GM19372 (cell line): ENCODE data around the gene DACT3.

ENCODE experiments used
- ATAC-seq: cut with Tn5 transposase; IDR thresholded peaks from one replicate; pipeline ENCODE4 v1.9.1; 2021; ENCODE audit warnings: mild to moderate bottlenecking, low read depth, moderate library complexity; ENCODE audit not compliant: unreplicated experiment

DACT3 gene

DNA sequence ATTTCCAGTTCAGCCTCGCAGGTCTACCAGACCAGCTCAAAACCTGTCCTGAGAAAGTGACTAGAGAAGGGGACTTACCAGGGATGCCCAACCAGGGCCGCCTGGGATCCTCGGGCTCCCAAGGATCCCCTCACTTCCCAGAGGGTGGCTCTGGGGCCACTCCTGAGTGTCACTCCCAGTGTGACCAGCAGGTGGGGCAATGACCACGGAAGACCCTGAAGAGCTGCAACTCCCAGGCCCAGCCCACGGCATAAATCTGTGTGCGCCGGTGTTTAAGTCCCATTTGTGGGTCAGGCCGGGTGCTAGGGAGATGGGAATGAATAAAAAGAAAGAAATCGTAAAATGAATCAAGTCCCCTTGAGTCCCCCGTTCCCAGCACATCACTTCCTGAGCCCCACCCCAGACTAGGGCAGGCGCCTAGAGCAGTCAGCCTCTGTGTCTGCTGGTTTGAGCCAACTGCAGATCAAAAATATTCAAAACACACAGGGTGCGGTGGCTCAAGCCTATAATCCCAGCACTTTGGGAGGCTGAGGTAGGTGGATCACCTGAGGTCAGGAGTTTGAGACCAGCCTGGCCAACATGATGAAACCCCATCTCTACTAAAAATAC, 46.8 kb downstream of the DACT3 start:
- no peak for ATAC-seq

DNA sequence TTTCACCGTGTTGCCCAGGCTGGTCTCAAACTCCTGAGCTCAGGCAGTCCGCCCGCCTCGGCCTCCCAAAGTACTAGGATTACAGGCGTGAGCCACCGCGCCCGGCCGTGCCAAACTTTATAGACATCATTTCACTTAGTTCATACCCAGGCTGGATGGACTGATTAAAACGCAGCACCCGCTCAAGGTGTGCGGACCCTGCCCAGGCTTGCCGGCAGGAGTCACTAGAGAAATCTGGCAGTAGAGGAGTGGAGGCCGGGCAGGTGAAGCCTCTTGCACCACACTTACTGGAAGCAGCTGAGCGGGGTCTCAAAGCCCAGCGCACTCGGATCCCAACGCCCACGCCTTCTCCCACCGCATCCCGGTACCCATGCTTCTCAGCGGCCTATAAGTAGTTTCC, 47.5 kb downstream of the DACT3 start:
- no peak for ATAC-seq

DNA sequence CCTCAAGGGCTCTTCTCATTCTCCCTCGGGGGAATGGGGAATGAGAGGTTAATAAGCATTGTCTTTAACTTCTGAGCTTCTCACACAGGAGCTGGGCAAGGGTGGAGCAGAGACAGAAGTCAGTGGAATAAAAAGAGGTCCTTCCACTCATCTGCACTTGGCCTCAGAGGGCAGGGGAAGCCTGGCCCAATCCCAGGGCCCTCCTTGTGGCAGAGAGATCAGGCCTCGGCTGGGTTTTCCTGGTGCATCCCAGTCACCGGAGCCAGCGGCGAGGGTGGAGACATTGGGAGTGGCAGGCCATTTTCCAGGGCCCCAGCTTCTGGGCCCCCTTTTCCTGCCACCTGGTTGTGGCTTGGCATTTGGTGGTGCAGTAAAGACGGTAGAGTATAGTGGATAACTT, 49.2 kb downstream of the DACT3 start:
- ATAC-seq: no peak

DNA sequence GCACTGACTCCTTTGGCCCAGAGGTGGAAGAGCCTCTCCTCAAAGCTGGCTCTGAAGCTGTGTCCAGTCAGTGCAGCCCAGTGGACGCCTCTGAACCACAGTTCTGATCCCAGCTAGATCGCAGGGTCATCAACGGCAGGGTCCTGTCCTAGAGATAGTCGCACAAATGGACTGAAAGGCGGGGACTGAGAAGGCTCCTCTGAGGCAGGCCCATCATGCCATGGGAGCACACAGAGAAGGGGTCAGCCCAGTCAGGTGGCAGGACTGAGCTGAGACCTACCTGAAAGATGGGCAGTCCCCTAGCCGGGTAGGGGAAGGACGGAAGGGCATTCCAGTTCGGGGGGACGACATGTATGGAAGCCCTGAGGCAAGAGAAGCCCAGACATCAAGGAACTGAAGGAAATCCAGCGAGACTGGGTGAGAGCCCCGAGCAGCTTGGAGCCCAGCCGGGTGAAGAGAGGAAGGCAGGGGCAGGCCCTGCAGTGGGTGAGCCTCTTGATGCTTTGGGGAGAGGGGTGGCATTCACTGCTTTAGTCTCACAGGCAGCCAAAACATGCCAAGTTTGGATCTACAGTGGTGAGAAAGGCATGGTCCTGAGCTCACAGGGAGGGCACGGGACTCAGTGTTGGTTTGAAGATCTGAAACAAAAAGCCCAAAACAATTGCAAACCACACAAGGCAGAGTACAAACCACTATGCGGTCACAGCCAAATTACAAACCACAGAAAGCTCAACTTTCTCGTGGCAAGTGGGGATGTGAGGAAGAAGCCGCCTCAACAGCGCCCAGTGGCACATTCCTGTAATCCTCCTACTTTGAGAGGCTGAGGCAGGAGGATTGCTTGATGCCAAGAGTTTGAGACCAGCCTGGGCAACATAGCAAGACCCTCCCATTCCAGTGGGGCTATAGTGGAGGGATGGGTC, 49.9 kb downstream of the DACT3 start:
- ATAC-seq: no peak

DNA sequence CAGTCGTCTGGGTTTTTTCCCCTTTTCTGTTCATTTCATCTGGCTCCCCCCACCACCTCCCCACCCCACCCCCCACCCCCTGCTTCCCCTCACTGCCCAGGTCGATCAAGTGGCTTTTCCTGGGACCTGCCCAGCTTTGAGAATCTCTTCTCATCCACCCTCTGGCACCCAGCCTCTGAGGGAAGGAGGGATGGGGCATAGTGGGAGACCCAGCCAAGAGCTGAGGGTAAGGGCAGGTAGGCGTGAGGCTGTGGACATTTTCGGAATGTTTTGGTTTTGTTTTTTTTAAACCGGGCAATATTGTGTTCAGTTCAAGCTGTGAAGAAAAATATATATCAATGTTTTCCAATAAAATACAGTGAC, 50.6 kb downstream of the DACT3 start:
- ATAC-seq: no peak

DNA sequence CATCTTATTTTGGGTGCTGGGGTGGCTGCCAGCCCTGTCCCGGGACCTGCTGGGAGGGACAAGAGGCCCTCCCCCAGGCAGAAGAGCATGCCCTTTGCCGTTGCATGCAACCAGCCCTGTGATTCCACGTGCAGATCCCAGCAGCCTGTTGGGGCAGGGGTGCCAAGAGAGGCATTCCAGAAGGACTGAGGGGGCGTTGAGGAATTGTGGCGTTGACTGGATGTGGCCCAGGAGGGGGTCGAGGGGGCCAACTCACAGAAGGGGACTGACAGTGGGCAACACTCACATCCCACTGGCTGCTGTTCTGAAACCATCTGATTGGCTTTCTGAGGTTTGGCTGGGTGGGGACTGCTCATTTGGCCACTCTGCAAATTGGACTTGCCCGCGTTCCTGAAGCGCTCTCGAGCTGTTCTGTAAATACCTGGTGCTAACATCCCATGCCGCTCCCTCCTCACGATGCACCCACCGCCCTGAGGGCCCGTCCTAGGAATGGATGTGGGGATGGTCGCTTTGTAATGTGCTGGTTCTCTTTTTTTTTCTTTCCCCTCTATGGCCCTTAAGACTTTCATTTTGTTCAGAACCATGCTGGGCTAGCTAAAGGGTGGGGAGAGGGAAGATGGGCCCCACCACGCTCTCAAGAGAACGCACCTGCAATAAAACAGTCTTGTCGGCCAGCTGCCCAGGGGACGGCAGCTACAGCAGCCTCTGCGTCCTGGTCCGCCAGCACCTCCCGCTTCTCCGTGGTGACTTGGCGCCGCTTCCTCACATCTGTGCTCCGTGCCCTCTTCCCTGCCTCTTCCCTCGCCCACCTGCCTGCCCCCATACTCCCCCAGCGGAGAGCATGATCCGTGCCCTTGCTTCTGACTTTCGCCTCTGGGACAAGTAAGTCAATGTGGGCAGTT, 51.2 kb downstream of the DACT3 start:
- ATAC-seq: no peak

DNA sequence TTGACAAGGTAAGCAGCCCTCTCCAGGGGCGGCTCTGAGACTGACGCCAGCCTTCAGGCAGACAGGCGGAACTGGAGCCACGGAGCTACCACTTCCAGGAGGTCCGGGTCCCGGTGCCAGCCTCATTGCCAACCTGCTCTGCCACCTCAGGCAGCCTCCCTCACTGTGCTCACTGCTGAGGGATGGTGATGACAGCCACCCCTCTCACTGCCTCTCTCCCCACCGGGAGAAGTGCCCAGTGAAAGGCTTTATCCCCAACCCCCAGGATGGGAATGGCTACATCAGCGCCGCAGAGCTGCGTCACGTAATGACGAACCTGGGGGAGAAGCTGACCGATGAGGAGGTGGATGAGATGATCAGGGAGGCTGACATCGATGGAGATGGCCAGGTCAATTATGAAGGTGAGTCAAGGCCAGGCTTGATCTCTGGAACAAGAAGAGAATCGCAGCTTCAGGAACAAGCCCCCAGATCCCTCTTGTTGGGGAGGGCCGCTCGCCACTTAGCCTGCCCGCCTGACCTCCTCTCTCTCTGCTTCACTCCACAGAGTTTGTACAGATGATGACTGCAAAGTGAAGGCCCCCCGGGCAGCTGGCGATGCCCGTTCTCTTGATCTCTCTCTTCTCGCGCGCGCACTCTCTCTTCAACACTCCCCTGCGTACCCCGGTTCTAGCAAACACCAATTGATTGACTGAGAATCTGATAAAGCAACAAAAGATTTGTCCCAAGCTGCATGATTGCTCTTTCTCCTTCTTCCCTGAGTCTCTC, 52.2 kb downstream of the DACT3 start:
- no peak for ATAC-seq

DNA sequence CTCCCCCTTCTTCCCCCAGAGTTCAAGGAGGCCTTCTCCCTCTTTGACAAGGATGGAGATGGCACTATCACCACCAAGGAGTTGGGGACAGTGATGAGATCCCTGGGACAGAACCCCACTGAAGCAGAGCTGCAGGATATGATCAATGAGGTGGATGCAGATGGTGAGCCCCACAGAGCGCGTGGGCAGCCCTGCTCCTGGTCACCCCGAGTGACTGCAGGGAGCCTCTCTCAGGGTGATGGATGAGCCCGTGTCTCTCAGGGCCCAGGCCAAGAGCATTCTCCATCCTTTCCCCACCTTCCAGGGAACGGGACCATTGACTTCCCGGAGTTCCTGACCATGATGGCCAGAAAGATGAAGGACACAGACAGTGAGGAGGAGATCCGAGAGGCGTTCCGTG, 52.8 kb downstream of the DACT3 start:
- no peak for ATAC-seq

DNA sequence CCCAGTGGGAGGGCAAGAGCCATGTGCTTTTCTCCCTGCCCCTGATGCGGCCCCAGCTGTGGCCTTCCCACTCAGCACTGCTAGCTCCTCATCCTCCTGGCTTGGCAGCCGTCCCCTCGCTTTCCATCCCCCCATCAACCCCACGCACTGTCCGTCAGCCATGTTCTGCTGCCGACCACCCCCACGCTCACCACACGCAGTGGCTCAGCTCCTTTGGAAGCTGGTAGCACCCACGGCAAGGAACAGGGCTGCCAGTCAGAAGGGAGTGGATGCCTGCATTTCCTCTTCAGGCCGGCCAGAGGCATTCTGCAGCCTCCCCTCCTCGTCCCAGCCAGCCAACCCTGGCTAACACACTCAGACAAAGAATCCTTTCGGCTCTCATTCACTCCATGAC, 53.5 kb downstream of the DACT3 start:
- no peak for ATAC-seq

DNA sequence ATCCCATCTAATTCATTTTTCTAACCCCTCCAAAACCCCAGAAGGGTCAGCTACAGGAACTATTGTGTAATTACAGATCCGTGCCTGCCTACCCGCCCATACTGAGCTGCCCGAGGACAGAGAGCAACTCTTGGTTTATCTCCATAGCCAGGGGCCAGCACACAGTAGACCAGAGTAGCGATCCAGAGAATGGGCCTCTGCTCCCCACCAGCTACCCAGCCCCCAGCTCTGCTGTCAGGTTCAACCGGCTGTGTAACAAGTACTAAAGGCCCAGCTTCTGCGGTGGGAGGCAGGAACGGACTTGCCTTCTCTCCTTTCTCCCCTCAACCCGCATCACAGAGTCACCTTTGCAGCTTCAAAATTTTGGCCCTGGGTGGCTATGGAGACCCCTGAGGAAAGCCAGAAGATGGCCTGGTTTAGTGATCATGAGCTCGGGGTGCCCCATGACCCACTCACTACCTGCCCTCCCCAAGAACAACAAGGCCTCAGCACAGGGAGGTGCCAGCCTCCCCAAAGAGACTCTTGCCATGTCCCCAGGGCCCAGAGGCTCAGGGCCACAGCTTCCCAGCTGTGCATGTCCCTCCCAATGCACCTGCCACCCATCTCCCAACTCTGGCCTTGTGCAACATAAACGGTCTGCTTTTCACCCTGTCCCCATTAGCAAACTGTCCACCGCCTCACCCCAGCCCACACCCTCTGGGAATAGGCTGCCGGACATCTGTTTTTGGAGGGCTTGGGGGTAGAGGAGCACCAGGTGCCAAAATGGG, 54.1 kb downstream of the DACT3 start:
- ATAC-seq: no peak

DNA sequence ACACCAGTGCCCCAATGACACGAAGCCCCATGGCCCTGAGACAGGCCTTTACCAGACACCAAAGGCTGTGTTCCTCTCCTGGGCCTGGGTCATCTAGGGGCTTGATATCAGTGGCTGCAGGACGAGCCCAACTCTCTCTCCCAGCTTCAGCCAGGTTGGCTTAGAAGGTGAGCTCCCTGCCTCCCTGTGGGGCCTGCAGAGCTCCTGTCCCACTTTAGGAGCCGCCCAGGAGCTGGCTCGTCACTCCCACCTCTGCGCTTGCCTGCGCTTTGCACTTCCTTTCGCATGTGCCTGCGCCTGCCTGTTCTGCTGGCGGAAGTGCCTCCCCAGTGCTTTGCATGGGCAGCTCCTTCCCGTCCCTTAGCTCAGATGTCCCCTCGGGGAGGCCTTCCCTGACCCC, 55.0 kb downstream of the DACT3 start:
- ATAC-seq: no peak

DNA sequence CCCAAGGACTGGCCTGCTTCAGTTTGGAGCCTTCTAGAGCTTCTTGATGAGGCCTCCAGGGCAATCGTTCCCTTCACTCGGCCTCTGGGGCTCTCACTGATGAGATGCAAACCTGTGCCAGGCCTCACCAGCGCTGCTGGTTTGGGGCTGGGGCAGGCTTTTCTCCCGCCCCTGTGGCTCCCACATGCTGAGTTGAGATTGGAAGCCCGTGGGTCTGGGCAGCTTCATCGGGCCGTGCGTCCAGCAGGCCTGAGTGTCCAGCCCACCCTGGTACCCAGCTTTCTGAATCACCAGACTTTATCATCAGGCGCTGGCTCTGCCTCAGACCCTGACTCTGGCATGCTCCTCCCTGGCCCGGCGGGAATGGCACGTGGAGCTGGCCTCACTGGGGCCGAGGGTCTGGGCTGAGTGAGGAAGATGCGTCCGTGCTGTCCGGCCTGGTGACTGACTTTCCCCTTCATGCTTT, 55.6 kb downstream of the DACT3 start:
- no peak for ATAC-seq

DNA sequence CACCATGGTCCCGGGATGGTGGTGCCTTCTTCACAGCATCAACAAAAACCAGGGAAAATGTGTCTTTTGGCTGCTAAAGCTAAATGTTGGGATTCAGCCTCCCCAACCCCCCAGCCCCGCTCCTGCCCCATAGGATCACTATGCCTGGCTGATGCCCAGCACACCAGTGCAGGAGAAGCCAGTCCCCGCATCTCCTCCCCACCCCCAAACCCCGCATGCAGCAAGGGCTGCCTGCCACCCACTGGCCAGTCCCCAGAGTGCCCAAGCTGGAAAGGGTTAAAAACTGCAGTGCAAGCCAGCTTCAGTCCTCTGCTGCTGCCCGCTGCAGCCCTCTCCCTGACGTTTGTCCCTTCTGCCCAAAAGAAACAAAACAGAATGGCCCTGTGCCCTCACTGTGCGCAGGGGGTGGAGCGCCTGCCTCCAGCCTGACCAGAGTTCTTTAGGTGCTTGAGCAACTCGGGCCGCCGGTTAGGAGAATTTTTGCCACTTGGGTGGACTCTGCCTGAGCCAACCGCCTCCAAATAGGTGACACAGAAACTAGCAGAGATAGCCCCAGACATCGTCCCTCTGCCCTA, 56.1 kb downstream of the DACT3 start:
- ATAC-seq: no peak

DNA sequence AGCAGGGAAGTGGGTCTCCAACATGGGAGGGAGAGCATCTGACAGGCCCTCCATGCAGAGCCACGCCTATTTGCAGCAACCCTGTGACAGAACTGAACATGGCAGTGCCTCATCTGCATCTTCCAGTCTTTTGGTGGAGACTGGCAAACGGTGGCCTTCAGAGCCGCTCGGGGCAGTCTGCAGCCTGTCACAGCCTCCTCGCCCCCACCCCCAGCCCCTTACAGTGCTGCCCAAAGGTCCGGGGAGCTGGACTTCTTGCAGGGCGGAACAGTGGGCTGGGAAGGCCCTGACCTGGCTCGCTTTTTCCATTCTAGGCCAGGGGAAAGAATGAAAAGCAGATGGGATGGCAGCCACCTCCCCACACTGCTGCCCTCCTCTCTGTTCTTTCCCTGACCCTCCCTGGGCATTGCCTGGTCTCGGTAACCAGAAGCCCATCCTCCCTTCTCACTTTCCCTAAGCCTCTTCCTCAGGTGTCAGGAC, 57.2 kb downstream of the DACT3 start:
- no peak for ATAC-seq

DNA sequence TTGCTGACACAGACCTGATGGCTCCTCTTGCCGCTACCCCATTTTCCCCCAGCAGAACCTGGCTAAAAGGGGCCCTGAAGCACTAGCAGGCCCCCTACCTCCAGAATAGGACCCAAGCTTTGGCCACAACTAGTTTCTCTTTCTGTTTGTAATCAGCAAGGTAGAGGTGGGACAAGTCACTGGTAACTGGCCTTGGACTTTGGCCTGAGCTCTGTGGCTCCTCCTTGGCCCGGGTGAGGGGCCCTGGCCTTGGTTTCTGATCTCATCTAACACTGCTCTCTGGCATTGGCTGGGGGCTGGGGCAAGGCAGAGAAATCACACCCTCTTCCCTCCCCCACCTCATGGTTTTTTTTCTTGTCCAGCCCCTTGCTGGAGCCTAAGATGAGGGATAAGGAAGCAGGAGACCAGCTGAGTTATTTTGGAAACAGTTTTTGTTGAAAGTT, 57.8 kb downstream of the DACT3 start:
- no peak for ATAC-seq

DNA sequence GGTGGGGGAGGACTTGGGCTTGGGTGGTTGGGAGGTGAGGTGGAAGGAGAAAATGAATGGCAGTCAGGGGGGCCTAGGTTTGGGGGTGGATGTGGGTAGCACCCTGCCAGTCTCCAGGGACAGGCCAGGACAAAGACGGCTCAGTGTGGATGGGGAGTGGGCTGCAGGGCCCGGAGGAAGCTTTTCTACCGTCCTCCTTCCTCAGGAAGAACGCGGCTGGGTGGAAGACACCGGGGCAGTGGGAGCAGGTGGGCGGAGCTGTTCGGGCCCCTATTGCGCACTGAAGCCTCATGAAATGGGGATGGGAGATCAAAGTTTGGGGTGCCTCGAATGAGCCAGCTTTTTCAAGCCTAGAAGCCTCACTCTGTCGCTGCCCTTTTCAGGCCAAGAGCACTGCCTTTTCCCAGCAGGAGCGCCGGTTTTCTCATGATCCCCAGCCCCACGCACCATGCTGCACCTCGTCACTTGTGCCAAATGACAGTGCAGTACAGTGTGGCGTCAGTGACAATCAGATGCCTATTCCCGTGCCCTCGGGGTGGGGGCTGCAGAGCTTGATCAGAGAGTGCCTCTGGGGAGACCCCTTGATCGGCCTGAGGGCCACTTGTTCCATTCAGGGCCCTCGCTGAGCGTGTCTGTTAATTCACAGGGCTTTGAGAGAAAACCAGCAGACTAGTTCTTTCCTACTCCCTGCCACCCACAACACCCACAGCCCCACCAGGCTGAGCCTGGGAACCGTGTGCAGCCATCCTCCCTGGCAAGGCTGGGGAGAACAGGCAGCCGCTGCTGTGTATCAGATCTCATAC, 58.4 kb downstream of the DACT3 start:
- no peak for ATAC-seq

DNA sequence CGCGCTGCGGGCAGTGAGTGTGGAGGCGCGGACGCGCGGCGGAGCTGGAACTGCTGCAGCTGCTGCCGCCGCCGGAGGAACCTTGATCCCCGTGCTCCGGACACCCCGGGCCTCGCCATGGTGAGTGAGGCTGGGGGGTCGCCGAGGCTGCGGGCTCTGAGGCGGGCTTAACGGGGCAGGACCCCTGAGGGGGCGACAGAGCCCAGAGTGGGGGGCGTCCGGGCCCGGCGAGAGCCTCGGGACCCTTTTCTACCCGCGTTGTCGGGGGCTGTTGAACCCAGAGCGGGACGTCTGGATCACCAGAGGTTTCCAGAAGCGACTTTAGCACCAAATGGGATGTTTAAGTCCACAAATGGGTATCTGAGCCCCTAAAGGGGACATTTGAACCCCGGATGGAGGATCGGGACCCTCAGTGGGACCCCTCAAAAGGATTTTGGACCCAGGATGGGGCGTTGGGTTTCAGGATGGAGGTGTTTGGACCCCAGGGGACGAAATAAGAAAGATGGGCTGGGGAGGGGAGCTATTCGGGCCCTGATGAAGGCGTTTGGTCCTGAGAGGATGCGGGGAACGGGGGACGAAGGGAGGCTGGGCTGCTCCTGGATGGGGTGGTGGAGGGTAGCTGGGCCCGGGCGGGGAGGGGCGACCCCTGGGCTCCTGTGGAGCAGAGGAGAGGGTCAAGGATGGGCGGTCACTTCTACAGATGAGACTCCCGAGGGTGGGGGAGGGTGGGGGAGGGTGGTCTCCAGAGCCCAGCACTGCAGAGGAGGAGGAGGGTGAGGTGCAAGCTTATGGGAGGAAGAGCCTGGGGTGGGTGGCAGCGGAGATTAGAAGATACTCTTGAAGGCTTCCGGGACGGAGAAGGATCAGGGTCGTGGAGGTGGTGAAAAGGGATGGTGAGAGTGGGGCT, 59.4 kb downstream of the DACT3 start, which contains the start of gene CALM3:
CALM3 (plus strand) TSS at position 13 of the 907 bp plus-strand sequence; CDS start at position 118, 105 bp downstream.
- no peak for ATAC-seq
